Measurements from ENCODE around the gene DHRS2.

- no peak for TF ChIP-seq CTCF (conservative IDR thresholded peaks at IDR 0.05; ENCODE audit: low read length)
- no peak for TF ChIP-seq EZH2phosphoT487 (IDR thresholded peaks at IDR 0.05; ENCODE audit: borderline replicate concordance, low read depth, low read length)
Observed at GRCh38 chr14:23647619-23648018, 11.5 kb downstream of the DHRS2 start.

All from OCI-LY7 (cell line).